SKM-1 treated with dmso at 0.1 percent for 144 hours (cell line): Measurements from ENCODE around the gene ZIC2.
"Not testable (repeated sequence)": the region's sequence is repeated elsewhere in the genome, so short reads cannot be mapped to it uniquely, and the experiment has no call there.

Source experiments
- DNase-seq: peaks from one replicate; lab custom pipeline; 2025; ENCODE audit not compliant: unreplicated experiment; lab: John Stamatoyannopoulos, UW

Gene ZIC2

DNA sequence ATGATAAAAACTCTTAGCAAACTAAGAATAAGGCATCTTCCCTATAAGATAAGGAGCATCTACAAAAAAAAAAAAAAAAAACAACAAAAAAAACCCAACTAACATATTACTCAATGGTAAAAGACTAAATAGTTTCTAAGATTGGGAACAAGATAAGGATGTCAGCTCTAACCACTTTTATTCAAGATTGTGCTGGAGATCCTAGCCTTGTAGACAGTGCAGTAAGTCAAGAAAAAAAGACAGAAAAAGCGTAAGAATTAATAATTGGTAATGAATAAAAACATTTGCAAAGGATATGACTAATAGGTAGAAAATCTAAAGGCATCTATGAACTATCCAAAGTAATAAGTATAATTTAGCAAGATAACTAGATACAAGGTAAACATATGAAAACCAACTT, 33.0 kb downstream of the ZIC2 start:
- no peak for DNase-seq

DNA sequence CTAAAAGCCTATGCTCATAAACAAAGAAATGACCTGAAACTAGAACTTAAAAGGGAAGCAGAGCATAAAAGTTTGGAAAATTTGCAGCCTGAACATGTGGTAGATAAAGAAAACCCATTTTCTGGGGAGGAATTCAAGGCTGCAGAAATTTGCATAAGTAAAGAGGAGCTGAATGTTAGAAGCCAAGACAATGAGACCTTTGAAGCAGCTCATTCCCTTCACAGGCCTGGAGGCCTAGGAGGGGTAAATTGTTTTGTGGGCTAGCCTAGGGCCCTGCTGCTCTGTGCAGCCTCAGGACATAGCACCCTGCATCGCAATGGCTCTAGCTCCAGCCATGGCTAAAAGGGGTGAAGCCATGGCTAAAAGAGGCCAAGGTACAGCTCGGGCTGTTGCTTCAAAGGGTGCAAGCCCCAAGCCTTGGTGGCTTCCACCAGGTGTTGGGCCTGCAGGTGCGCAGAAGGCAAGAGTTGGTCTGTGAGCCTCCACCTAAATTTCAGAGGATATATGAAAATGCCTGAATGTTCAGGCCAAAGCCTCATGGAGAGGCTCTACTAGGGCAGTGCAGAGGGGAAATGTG, 38.3 kb downstream of the ZIC2 start:
- no peak for DNase-seq

DNA sequence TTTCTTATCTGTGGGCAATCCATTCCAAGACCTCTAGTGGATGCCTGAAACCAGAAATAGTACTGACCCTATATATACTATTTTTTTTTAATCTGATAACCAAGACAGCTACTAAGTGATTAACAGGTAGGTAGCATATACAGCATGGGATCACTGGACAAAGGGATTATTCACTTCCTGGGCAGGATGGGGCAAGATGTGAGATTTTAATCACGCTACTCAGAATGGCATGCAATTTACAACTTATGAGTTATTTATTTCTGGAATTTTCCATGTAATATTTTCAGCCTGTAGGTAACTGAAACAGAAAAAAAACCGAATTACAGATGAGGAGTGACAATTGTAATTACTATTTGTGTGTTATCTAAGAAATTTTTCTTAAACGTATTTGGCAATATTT, 41.2 kb downstream of the ZIC2 start:
- no peak for DNase-seq

- DNase-seq: no peak
Measured at GRCh38 chr13:100024023-100024422, 42.4 kb downstream of the ZIC2 start.

DNA sequence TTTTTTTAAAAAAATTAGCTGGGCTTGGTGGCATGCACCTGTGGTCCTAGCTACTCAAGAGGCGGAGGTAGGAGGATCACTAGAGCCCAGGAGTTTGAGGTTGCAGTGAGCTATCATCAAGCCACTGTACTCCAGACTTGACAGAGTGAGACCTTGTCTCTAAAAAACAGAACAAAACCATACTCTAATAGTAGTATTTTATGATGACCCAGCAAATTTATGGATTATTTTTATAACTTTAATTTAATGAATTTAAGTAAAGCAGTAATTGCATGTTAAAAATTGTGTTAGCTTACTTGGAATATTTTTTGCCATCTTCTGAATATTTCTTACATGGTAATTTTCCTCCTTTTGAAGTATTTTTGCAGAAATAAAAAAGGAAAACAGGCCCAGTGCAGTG, 48.3 kb downstream of the ZIC2 start:
- DNase-seq: no peak

DNA sequence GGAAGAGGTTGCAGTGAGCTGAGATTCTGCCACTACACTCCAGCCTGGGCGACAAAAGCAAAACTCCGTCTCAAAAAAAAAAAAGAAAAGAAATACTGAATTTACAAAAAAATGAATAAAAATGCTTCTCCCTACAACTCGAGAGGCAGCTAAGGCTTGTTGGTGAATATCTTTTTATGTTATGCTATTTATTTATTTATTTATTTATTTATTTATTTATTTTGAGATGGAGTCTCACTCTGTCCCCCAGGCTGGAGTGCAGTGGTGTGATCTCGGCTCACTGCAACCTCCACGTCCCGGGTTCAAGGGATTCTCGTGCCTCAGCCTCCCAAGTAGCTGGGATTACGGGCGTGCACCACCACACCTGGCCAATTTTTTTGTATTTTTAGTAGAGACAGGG, 51.1 kb downstream of the ZIC2 start:
- not testable (repeated sequence) for DNase-seq

DNA sequence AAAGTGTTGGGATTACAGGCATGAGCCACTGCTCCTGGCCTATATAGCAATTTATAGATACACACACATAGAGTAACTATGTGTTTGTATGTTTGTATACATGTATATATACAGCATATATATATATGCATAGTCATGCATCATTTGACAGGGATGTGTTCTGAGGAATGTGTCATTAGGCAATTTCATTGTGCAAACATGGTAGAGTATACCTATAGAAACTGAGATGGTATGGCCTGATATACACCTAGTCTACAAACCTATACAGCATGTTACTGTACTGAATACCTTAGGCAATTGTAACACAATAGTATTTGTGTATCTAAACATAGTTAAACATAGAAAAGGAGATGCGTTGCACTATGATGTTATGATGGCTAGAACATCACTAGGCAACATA, 54.4 kb downstream of the ZIC2 start:
- DNase-seq: no peak
